Liver (tissue), 3 donors: ENCODE measurements around the gene ATXN1.
"Not testable (repeated sequence)": the region's sequence is repeated elsewhere in the genome, so short reads cannot be mapped to it uniquely, and the experiment has no call there.

Experiments
- EGR1 ChIP-seq, 2 donors: IDR thresholded peaks; 2 replicates each; pipeline ENCODE4 v1.6.1; 2016 to 2018; ENCODE audit warnings: antibody characterized with exemption in 2 of 2, low read depth in 2 of 2
- GABPA ChIP-seq, 2 donors: IDR thresholded peaks in 1 of 2; conservative IDR thresholded peaks in 1 of 2; 2 replicates each; pipeline ENCODE4 v1.6.1; 2016; ENCODE audit warnings: antibody characterized with exemption in 2 of 2, mild to moderate bottlenecking in 1 of 2, moderate library complexity in 1 of 2
- JUND ChIP-seq, 2 donors: IDR thresholded peaks; 2 replicates each; pipeline ENCODE4 v1.6.1; 2016; ENCODE audit warnings: antibody characterized with exemption in 2 of 2
- NR2F2 ChIP-seq: IDR thresholded peaks from 2 replicates; pipeline ENCODE4 v1.6.1; 2016; ENCODE audit warnings: antibody characterized with exemption
- TAF1 ChIP-seq: conservative IDR thresholded peaks from 2 replicates; pipeline ENCODE4 v1.6.1; 2016; ENCODE audit warnings: antibody characterized with exemption, mild to moderate bottlenecking
- YY1 ChIP-seq: IDR thresholded peaks from 2 replicates; pipeline ENCODE4 v1.6.1; 2016; ENCODE audit warnings: antibody characterized with exemption, mild to moderate bottlenecking
- TF ChIP-seq, protein P1 (sequence below): fragments of 150-350 bp; IDR thresholded peaks from 2 replicates; pipeline ENCODE4 v1.5.1; 2017; ENCODE audit warnings: improper control_type of control experiment, low read depth, low read length; ENCODE audit not compliant: missing input control
- TF ChIP-seq, protein P2 (sequence below): IDR thresholded peaks from 2 replicates; pipeline ENCODE4 v1.6.1; 2016; ENCODE audit warnings: antibody characterized with exemption
- TF ChIP-seq, protein P3 (sequence below): IDR thresholded peaks from 2 replicates; pipeline ENCODE4 v1.6.1; 2016; ENCODE audit warnings: antibody characterized with exemption, mild to moderate bottlenecking
- donor health status: healthy.
- donor health status: healthy.

DNA sequence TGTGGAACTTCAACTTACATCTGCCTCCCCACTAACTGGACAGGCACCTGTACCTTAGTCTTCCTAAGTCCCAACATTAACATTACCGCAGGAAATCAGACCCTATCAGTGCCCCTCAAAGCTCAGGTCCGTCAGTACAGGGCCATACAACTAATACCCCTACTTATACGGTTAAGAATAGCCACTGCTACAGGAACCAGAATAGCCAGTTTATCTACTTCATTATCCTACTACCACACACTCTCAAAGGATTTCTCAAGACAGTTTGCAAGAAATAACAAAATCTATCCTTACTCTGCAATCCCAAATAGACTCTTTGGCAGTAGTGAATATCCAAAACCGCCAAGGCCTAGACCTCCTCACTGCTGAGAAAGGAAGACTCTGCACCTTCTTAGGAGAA is 298.0 kb downstream of the ATXN1 start:
- TF ChIP-seq, protein P1, sequence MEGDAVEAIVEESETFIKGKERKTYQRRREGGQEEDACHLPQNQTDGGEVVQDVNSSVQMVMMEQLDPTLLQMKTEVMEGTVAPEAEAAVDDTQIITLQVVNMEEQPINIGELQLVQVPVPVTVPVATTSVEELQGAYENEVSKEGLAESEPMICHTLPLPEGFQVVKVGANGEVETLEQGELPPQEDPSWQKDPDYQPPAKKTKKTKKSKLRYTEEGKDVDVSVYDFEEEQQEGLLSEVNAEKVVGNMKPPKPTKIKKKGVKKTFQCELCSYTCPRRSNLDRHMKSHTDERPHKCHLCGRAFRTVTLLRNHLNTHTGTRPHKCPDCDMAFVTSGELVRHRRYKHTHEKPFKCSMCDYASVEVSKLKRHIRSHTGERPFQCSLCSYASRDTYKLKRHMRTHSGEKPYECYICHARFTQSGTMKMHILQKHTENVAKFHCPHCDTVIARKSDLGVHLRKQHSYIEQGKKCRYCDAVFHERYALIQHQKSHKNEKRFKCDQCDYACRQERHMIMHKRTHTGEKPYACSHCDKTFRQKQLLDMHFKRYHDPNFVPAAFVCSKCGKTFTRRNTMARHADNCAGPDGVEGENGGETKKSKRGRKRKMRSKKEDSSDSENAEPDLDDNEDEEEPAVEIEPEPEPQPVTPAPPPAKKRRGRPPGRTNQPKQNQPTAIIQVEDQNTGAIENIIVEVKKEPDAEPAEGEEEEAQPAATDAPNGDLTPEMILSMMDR: not testable (repeated sequence)
- not testable (repeated sequence) for TF ChIP-seq EGR1 (IDR thresholded peaks at IDR 0.05; ENCODE audit: low read depth in 2 of 2); TAF1; NR2F2; YY1; JUND (IDR thresholded peaks at IDR 0.05); GABPA (IDR thresholded peaks at IDR 0.05 in 1 of 2, conservative IDR thresholded peaks at IDR 0.05 in 1 of 2)
- TF ChIP-seq, protein P2, sequence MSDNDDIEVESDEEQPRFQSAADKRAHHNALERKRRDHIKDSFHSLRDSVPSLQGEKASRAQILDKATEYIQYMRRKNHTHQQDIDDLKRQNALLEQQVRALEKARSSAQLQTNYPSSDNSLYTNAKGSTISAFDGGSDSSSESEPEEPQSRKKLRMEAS: not testable (repeated sequence)
- TF ChIP-seq, protein P3, sequence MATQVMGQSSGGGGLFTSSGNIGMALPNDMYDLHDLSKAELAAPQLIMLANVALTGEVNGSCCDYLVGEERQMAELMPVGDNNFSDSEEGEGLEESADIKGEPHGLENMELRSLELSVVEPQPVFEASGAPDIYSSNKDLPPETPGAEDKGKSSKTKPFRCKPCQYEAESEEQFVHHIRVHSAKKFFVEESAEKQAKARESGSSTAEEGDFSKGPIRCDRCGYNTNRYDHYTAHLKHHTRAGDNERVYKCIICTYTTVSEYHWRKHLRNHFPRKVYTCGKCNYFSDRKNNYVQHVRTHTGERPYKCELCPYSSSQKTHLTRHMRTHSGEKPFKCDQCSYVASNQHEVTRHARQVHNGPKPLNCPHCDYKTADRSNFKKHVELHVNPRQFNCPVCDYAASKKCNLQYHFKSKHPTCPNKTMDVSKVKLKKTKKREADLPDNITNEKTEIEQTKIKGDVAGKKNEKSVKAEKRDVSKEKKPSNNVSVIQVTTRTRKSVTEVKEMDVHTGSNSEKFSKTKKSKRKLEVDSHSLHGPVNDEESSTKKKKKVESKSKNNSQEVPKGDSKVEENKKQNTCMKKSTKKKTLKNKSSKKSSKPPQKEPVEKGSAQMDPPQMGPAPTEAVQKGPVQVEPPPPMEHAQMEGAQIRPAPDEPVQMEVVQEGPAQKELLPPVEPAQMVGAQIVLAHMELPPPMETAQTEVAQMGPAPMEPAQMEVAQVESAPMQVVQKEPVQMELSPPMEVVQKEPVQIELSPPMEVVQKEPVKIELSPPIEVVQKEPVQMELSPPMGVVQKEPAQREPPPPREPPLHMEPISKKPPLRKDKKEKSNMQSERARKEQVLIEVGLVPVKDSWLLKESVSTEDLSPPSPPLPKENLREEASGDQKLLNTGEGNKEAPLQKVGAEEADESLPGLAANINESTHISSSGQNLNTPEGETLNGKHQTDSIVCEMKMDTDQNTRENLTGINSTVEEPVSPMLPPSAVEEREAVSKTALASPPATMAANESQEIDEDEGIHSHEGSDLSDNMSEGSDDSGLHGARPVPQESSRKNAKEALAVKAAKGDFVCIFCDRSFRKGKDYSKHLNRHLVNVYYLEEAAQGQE: not testable (repeated sequence)
